Measurements from ENCODE around the gene GMCL1. TPM values are rescaled to one million over a fixed set of nuclear protein-coding genes. Genes with fewer than 3 reads are reported as not detected.

Gene GMCL1
- total and polyA plus RNA-seq, 2 of the 13 experiments (the other 11 are each of a cell fraction or from before 2014, with no cell fraction given), result 18.7 to 24.0 TPM

GRCh38 chr2:69781321-69782248 is 47.9 kb upstream of the GMCL1 start (continued):
- TF ChIP-seq PAXIP1 (CRISPR knock-in tag; conservative IDR thresholded peaks at IDR 0.05), result peak; percentile 98
- TF ChIP-seq, protein P1, sequence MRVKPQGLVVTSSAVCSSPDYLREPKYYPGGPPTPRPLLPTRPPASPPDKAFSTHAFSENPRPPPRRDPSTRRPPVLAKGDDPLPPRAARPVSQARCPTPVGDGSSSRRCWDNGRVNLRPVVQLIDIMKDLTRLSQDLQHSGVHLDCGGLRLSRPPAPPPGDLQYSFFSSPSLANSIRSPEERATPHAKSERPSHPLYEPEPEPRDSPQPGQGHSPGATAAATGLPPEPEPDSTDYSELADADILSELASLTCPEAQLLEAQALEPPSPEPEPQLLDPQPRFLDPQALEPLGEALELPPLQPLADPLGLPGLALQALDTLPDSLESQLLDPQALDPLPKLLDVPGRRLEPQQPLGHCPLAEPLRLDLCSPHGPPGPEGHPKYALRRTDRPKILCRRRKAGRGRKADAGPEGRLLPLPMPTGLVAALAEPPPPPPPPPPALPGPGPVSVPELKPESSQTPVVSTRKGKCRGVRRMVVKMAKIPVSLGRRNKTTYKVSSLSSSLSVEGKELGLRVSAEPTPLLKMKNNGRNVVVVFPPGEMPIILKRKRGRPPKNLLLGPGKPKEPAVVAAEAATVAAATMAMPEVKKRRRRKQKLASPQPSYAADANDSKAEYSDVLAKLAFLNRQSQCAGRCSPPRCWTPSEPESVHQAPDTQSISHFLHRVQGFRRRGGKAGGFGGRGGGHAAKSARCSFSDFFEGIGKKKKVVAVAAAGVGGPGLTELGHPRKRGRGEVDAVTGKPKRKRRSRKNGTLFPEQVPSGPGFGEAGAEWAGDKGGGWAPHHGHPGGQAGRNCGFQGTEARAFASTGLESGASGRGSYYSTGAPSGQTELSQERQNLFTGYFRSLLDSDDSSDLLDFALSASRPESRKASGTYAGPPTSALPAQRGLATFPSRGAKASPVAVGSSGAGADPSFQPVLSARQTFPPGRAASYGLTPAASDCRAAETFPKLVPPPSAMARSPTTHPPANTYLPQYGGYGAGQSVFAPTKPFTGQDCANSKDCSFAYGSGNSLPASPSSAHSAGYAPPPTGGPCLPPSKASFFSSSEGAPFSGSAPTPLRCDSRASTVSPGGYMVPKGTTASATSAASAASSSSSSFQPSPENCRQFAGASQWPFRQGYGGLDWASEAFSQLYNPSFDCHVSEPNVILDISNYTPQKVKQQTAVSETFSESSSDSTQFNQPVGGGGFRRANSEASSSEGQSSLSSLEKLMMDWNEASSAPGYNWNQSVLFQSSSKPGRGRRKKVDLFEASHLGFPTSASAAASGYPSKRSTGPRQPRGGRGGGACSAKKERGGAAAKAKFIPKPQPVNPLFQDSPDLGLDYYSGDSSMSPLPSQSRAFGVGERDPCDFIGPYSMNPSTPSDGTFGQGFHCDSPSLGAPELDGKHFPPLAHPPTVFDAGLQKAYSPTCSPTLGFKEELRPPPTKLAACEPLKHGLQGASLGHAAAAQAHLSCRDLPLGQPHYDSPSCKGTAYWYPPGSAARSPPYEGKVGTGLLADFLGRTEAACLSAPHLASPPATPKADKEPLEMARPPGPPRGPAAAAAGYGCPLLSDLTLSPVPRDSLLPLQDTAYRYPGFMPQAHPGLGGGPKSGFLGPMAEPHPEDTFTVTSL (CRISPR knock-in tag; IDR thresholded peaks at IDR 0.05; ENCODE audit: borderline replicate concordance), result peak; percentile 99
- TF ChIP-seq, protein P2, sequence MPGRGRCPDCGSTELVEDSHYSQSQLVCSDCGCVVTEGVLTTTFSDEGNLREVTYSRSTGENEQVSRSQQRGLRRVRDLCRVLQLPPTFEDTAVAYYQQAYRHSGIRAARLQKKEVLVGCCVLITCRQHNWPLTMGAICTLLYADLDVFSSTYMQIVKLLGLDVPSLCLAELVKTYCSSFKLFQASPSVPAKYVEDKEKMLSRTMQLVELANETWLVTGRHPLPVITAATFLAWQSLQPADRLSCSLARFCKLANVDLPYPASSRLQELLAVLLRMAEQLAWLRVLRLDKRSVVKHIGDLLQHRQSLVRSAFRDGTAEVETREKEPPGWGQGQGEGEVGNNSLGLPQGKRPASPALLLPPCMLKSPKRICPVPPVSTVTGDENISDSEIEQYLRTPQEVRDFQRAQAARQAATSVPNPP (CRISPR knock-in tag; IDR thresholded peaks at IDR 0.05), result no peak
- TF ChIP-seq ZNF605 (CRISPR knock-in tag; IDR thresholded peaks at IDR 0.05), result peak; percentile 70; the same call in 1 of the 2 replicates
- TF ChIP-seq ARID2 (CRISPR knock-in tag; IDR thresholded peaks at IDR 0.05; ENCODE audit: borderline replicate concordance), result 0 out of 2 replicates have a peak, but pooled peaks have one; percentile 63
- TF ChIP-seq ONECUT2 (CRISPR knock-in tag; IDR thresholded peaks at IDR 0.05), result peak; percentile 67
- 0 out of 2 replicates have a peak, but pooled peaks have one; percentile 11 for TF ChIP-seq KAT7 (CRISPR knock-in tag; IDR thresholded peaks at IDR 0.05; ENCODE audit: borderline replicate concordance)
- peak; percentile 97 for TF ChIP-seq NR2F6 (IDR thresholded peaks at IDR 0.05)
- peak; percentile 99 for TF ChIP-seq NR2F6 (CRISPR knock-in tag; IDR thresholded peaks at IDR 0.05)
- no peak; the same call in 1 of the 2 replicates for TF ChIP-seq SATB2 (CRISPR knock-in tag; IDR thresholded peaks at IDR 0.05)
- peak; percentile 99 for TF ChIP-seq NFIC (IDR thresholded peaks at IDR 0.05; ENCODE audit: low read length)
